Hepatocyte (in vitro differentiated cells): ENCODE results near the gene PPHLN1.

ENCODE experiments used
- EZH2 ChIP-seq: fragments of 200-600 bp; sonication (generic); IDR thresholded peaks from 2 replicates; pipeline ENCODE4 v1.6.1; 2016; ENCODE audit warnings: antibody characterized with exemption, mild to moderate bottlenecking, borderline replicate concordance
- TF ChIP-seq, protein P1 (sequence below): fragments of 200-600 bp; sonication (generic); IDR thresholded peaks from 2 replicates; pipeline ENCODE4 v1.5.1; 2016; ENCODE audit warnings: antibody characterized with exemption, mild to moderate bottlenecking; ENCODE audit not compliant: poor library complexity

DNA sequence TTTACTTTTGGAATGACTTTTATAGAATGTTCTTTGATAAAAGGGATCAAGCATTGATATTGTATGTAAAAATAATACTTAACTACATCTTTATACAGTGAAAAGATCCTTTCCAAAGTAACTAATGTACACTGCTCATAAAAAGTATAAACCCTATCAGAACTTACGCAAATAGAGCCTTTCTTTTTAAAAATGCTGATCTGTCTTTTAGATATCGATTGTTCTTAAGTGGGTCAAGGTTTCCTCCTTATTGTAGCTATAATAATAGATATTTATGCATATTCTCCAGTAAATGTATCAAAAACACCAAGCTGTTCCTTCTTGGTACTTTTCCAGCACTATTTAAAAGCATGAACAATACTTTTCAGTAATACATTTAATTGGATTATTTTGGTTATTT lies 68.5 kb downstream of the PPHLN1 start:
- TF ChIP-seq, protein P1, sequence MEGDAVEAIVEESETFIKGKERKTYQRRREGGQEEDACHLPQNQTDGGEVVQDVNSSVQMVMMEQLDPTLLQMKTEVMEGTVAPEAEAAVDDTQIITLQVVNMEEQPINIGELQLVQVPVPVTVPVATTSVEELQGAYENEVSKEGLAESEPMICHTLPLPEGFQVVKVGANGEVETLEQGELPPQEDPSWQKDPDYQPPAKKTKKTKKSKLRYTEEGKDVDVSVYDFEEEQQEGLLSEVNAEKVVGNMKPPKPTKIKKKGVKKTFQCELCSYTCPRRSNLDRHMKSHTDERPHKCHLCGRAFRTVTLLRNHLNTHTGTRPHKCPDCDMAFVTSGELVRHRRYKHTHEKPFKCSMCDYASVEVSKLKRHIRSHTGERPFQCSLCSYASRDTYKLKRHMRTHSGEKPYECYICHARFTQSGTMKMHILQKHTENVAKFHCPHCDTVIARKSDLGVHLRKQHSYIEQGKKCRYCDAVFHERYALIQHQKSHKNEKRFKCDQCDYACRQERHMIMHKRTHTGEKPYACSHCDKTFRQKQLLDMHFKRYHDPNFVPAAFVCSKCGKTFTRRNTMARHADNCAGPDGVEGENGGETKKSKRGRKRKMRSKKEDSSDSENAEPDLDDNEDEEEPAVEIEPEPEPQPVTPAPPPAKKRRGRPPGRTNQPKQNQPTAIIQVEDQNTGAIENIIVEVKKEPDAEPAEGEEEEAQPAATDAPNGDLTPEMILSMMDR = no peak
- no peak for TF ChIP-seq EZH2
